Measurements from ENCODE around the gene FOXL2NB. TPM values are rescaled to one million over a fixed set of nuclear protein-coding genes. Genes with fewer than 3 reads are reported as not detected.

FOXL2NB gene
- total RNA-seq, result not detected in 2 replicates

GRCh38 chr3:138946663-138947494, at the start of gene FOXL2NB, which contains the start of gene FOXL2:
TSS of gene FOXL2NB (plus strand) at chr3:138947217. CDS start at chr3:138947365, 148 bp downstream.
TSS of gene FOXL2 (minus strand) at chr3:138947137. CDS start at chr3:138946722, 415 bp downstream.

Other genes with a start within 250 kb of the FOXL2NB start
- 13.6 and 16.1 TPM in 2 replicates for gene PIK3CB, start 112.3 kb upstream of the FOXL2NB start, total RNA-seq
- gene FOXL2, start 80 bp upstream of the FOXL2NB start, total RNA-seq, result not detected in 2 replicates
- gene PRR23A, start 59.1 kb downstream of the FOXL2NB start, total RNA-seq, result not detected in 2 replicates
- gene PRR23B, start 73.7 kb downstream of the FOXL2NB start, total RNA-seq, result not detected in 2 replicates
- gene PRR23C, start 97.7 kb downstream of the FOXL2NB start, total RNA-seq, result not detected in 2 replicates